GM23338 (cell line): ENCODE data around the gene BMX. TPM values are rescaled to one million over a fixed set of nuclear protein-coding genes. Genes with fewer than 3 reads are reported as not detected.

Experiments
- ATAC-seq: fragments of 200-7000 bp; cut with Tn5 transposase; 3 replicates; pipeline ENCODE4 v1.9.1; 2020
- DNase-seq: peaks from one replicate; pipeline ENCODE4 v3.0.0-alpha.2; 2015; ENCODE audit warnings: low spot score
- H2AFZ ChIP-seq: fragments of 200-600 bp; sonication (generic); 2 replicates; pipeline ENCODE4 v1.8.0; 2016; ENCODE audit warnings: antibody characterized with exemption, mild to moderate bottlenecking, moderate library complexity
- H3F3A ChIP-seq: fragments of 200-600 bp; sonication (generic); replicated peaks from 2 replicates; pipeline ENCODE4 v1.8.0; 2017; ENCODE audit warnings: antibody characterized with exemption, mixed run types, low read depth
- H3K27ac ChIP-seq: fragments of 200-600 bp; sonication (generic); 2 replicates; pipeline ENCODE4 v1.6.1; 2016; ENCODE audit warnings: low read depth
- H3K27me3 ChIP-seq: fragments of 200-600 bp; sonication (generic); 2 replicates; pipeline ENCODE4 v1.8.0; 2016; ENCODE audit warnings: mild to moderate bottlenecking, mixed run types, moderate library complexity; ENCODE audit not compliant: insufficient read depth
- H3K36me3 ChIP-seq: fragments of 200-600 bp; sonication (generic); 2 replicates; pipeline ENCODE4 v1.8.0; 2016; ENCODE audit warnings: mild to moderate bottlenecking; ENCODE audit not compliant: insufficient read depth
- H3K4me1 ChIP-seq: fragments of 200-600 bp; sonication (generic); 2 replicates; pipeline ENCODE4 v1.8.0; 2016; ENCODE audit warnings: mild to moderate bottlenecking, moderate library complexity; ENCODE audit not compliant: insufficient read depth
- H3K4me2 ChIP-seq: fragments of 200-600 bp; sonication (generic); 2 replicates; pipeline ENCODE4 v1.7.1; 2017; ENCODE audit warnings: mixed run types
- H3K4me3 ChIP-seq: fragments of 200-600 bp; sonication (generic); 2 replicates; pipeline ENCODE4 v1.6.1; 2016; ENCODE audit warnings: mixed run types
- H3K79me2 ChIP-seq: fragments of 200-600 bp; sonication (generic); replicated peaks from 2 replicates; pipeline ENCODE4 v1.8.0; 2017; ENCODE audit warnings: mild to moderate bottlenecking; ENCODE audit not compliant: insufficient read depth
- H3K9me2 ChIP-seq: fragments of 200-600 bp; sonication (generic); 2 replicates; pipeline ENCODE4 v1.8.0; 2017; ENCODE audit not compliant: insufficient read depth
- H4K20me1 ChIP-seq: fragments of 200-600 bp; sonication (generic); replicated peaks from 2 replicates; pipeline ENCODE4 v1.8.0; 2017; ENCODE audit warnings: mild to moderate bottlenecking; ENCODE audit not compliant: insufficient read depth
- H3K27ac Mint-ChIP-seq: 2 replicates; pipeline ENCODE4 v1.8.0; 2020; ENCODE audit warnings: inconsistent platforms, mild to moderate bottlenecking, moderate library complexity, mixed read lengths
- H3K27me3 Mint-ChIP-seq: 3 replicates; pipeline ENCODE4 v1.8.0; 2022; ENCODE audit warnings: low read depth, mild to moderate bottlenecking, moderate library complexity, mixed read lengths, inconsistent platforms; ENCODE audit not compliant: insufficient read depth, poor library complexity
- H3K36me3 Mint-ChIP-seq: 3 replicates; pipeline ENCODE4 v1.8.0; 2021; ENCODE audit warnings: low read depth, mild to moderate bottlenecking, inconsistent platforms, moderate library complexity, mixed read lengths
- H3K4me1 Mint-ChIP-seq: 3 replicates; pipeline ENCODE4 v1.8.0; 2020; ENCODE audit warnings: mild to moderate bottlenecking, inconsistent platforms, mixed read lengths
- H3K4me3 Mint-ChIP-seq: 3 replicates; pipeline ENCODE4 v1.8.0; 2021; ENCODE audit warnings: moderate library complexity, mild to moderate bottlenecking, inconsistent platforms, mixed read lengths
- H3K9me3 Mint-ChIP-seq: 3 replicates; pipeline ENCODE4 v1.8.0; 2020; ENCODE audit warnings: moderate library complexity, mild to moderate bottlenecking, inconsistent platforms, mixed read lengths
- CREB1 ChIP-seq: fragments of 250-450 bp; sonication (Bioruptor Pico); IDR thresholded peaks from 2 replicates; pipeline ENCODE4 v1.5.0; 2020; ENCODE audit warnings: low read depth, mild to moderate bottlenecking, moderate library complexity
- ETS1 ChIP-seq: IDR thresholded peaks from 2 replicates; pipeline ENCODE4 v1.6.1; 2016; ENCODE audit warnings: antibody characterized with exemption
- EZH2 ChIP-seq: fragments of 200-600 bp; sonication (generic); IDR thresholded peaks from one replicate; pipeline ENCODE4 v1.8.0; 2017; ENCODE audit warnings: antibody characterized with exemption, mild to moderate bottlenecking, low read depth; ENCODE audit not compliant: unreplicated experiment
- JUNB ChIP-seq: IDR thresholded peaks from one replicate; pipeline ENCODE4 v1.6.1; 2016; ENCODE audit warnings: antibody characterized with exemption; ENCODE audit not compliant: unreplicated experiment
- ZNF114 ChIP-seq: fragments of 250-450 bp; sonication (Bioruptor Pico); IDR thresholded peaks from 2 replicates; pipeline ENCODE4 v1.5.0; 2020; ENCODE audit warnings: mild to moderate bottlenecking, moderate library complexity
- ZNF462 ChIP-seq: fragments of 250-450 bp; sonication (Bioruptor Pico); IDR thresholded peaks from 2 replicates; pipeline ENCODE4 v1.5.0; 2020; ENCODE audit warnings: mild to moderate bottlenecking, moderate library complexity
- polyA plus RNA-seq: library from polyadenylated mRNA; unstranded; fragments of >200 nt; fragmentation: Nextera tagmentation; extraction: Ambion mirVana; gene quantifications from 2 replicates; pipeline ENCODE4 v1.2.1, GENCODE V29; 2016
- total RNA-seq: library from RNA; depleted of rRNA; stranded (reverse); fragments of >200 nt; shearing (Covaris generic); gene quantifications from 2 replicates; pipeline ENCODE4 v1.2.3, GENCODE V29; 2014
- TF ChIP-seq, protein P1 (sequence below), 2 experiments: fragments of 200-600 bp in 1 of 2; sonication (generic) in 1 of 2; conservative IDR thresholded peaks; 2 replicates each; pipeline versions ENCODE4 v1.5.1 to v1.6.1; 2016 to 2017; ENCODE audit warnings: antibody characterized with exemption in 2 of 2, low read depth in 2 of 2, mild to moderate bottlenecking in 2 of 2, moderate library complexity in 1 of 2

The BMX gene
- total and polyA plus RNA-seq, 2 experiments from 2014 or later: not detected

DNA sequence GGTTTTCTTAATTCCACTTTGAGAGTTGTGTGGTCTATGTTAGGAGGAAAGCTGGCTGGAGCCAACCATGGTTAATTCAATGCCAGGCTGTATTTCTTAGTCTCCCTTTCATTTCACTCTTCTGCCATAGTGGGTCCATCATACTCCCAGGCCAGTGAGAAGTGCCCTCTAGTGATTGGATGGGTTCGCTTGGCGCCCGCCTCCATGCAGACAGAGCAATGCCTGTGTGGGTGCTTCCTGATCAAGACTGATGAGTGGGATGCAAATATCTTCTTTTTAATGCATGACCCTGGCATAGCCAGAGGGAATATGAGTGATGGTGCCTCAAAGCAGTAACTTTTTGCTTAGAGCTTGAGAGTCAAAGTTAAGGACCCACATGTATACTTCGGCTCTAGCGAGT is 6.4 kb downstream of the BMX start:
- Histone ChIP-seq H3K4me1 (0 out of 2 replicates have a peak, but pooled peaks cover 6% of the 10 kb centered on the region), H4K20me1 (no peaks in the 10 kb centered on the region), H3K27me3 (no peaks in the 10 kb centered on the region), H3K79me2 (no peaks in the 10 kb centered on the region), H2AFZ (no peak overlapping the region), H3K4me2 (no peak overlapping the region), H3K36me3 (no peaks in the 10 kb centered on the region), H3F3A (no peaks in the 10 kb centered on the region), H3K27ac (no peak overlapping the region), H3K9me2 (no peaks in the 10 kb centered on the region), H3K4me3 (no peak overlapping the region)
- Mint-ChIP-seq H3K4me1 (peaks cover 5% of the 10 kb centered on the region; the same call in 1 of the 3 replicates), H3K4me3 (no peak overlapping the region), H3K9me3 (no peaks in the 10 kb centered on the region), H3K27ac (no peak overlapping the region), H3K27me3 (peaks cover 2% of the 10 kb centered on the region), H3K36me3 (no peaks in the 10 kb centered on the region)
- ATAC-seq: peak; percentile 43; the same call in 2 of the 3 replicates
- peak; percentile 1 for DNase-seq
- TF ChIP-seq, protein P1, sequence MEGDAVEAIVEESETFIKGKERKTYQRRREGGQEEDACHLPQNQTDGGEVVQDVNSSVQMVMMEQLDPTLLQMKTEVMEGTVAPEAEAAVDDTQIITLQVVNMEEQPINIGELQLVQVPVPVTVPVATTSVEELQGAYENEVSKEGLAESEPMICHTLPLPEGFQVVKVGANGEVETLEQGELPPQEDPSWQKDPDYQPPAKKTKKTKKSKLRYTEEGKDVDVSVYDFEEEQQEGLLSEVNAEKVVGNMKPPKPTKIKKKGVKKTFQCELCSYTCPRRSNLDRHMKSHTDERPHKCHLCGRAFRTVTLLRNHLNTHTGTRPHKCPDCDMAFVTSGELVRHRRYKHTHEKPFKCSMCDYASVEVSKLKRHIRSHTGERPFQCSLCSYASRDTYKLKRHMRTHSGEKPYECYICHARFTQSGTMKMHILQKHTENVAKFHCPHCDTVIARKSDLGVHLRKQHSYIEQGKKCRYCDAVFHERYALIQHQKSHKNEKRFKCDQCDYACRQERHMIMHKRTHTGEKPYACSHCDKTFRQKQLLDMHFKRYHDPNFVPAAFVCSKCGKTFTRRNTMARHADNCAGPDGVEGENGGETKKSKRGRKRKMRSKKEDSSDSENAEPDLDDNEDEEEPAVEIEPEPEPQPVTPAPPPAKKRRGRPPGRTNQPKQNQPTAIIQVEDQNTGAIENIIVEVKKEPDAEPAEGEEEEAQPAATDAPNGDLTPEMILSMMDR (conservative IDR thresholded peaks at IDR 0.05; ENCODE audit: low read depth in 2 of 2): peak in 1 of 2 experiments; percentile 27; a peak in 1 of 4 replicates
- TF ChIP-seq ETS1 (no peak), JUNB (no peak)

GRCh38 chrX:15509845-15510244 is 9.2 kb downstream of the BMX start:
- no peak for DNase-seq
- no peak overlapping the region for H3K4me3 ChIP-seq
- no peak overlapping the region for H3K4me3 Mint-ChIP-seq
- H3K4me1 ChIP-seq: 0 out of 2 replicates have a peak, but pooled peaks cover 4% of the 10 kb centered on the region
- H3K27me3 ChIP-seq: no peaks in the 10 kb centered on the region
- H3K36me3 ChIP-seq: no peaks in the 10 kb centered on the region
- no peak overlapping the region for H3K27ac Mint-ChIP-seq
- no peak overlapping the region for H3K4me2 ChIP-seq
- no peak for ATAC-seq
- no peaks in the 10 kb centered on the region for H3K36me3 Mint-ChIP-seq
- H3K27ac ChIP-seq: no peak overlapping the region
- no peaks in the 10 kb centered on the region for H3K9me3 Mint-ChIP-seq
- TF ChIP-seq ZNF462 (CRISPR knock-in tag) (no peak), EZH2 (no peak), CREB1 (CRISPR knock-in tag) (no peak), JUNB (no peak), ZNF114 (CRISPR knock-in tag) (no peak)
- peaks cover 2% of the 10 kb centered on the region for H3K27me3 Mint-ChIP-seq
- H2AFZ ChIP-seq: no peak overlapping the region
- H3K79me2 ChIP-seq: no peaks in the 10 kb centered on the region
- no peaks in the 10 kb centered on the region for H3K9me2 ChIP-seq
- H3F3A ChIP-seq: no peaks in the 10 kb centered on the region
- peaks cover 3% of the 10 kb centered on the region; the same call in 1 of the 3 replicates for H3K4me1 Mint-ChIP-seq
- no peaks in the 10 kb centered on the region for H4K20me1 ChIP-seq
